Motor neuron (in vitro differentiated cells): ENCODE data around the gene CALML3. TPM values are rescaled to one million over a fixed set of nuclear protein-coding genes. Genes with fewer than 3 reads are reported as not detected.

ENCODE experiments used
- ATAC-seq, 8 experiments: fragments of 200-7000 bp; cut with Tn5 transposase; replicated peaks in 6 of 8; 2 replicates each; pipeline ENCODE4 v1.8.0; 2021; ENCODE audit warnings: mild to moderate bottlenecking in 8 of 8, moderate library complexity in 8 of 8
- H3K27ac ChIP-seq, 2 donors: fragments of 250-450 bp; sonication (Bioruptor Pico); 2 replicates each; pipeline ENCODE4 v1.9.0; 2021; ENCODE audit warnings: antibody characterized with exemption in 2 of 2, mild to moderate bottlenecking in 2 of 2, moderate library complexity in 1 of 2
- H3K4me1 ChIP-seq, 2 donors: fragments of 250-450 bp; sonication (Bioruptor Pico); replicated peaks in 1 of 2; 2 replicates each; pipeline ENCODE4 v1.6.1; 2021; ENCODE audit warnings: antibody characterized with exemption in 2 of 2, mild to moderate bottlenecking in 2 of 2, moderate library complexity in 1 of 2
- H3K4me3 ChIP-seq, 5 donors: fragments of 250-450 bp; sonication (Bioruptor Pico); 2 replicates each; pipeline ENCODE4 v1.9.0; 2021; ENCODE audit warnings: antibody characterized with exemption in 5 of 5, mild to moderate bottlenecking in 5 of 5, moderate library complexity in 4 of 5
- whole genome bisulfite sequencing, 10 experiments: fragments of 450-650 bp; shearing (Covaris generic); methylation state at CpG; one replicate each; pipeline ENCODE4 v1.0.0; 2022; 5-methylcytosine and 5-hydroxymethylcytosine counted together
- in situ Hi-C, 9 experiments: fragments of 400-800 bp; cut with MboI; loops; one replicate each; pipeline ENCODE4 v1.15.0; 2021; ENCODE audit warnings: low sequenced_read_pairs in 9 of 9, low pct_unique_long_range_greater_than_20kb in 2 of 9; ENCODE audit not compliant: unreplicated experiment in 9 of 9
- total RNA-seq, 8 experiments: library from RNA; unstranded; fragments of 300-600 nt; gene quantifications; 2 replicates each; pipeline versions ENCODE4 v1.2.3 to v1.2.4, GENCODE V29; 2022

The CALML3 gene
- total RNA-seq, 8 experiments from 2014 or later, result 0.05 to 1.00 (median 0.18) TPM; not detected in 1

GRCh38 chr10:5561704-5562645 is 37.2 kb downstream of the CALML3 start:
- in situ Hi-C loops, result no loop called here
- no peak overlapping the region for H3K27ac ChIP-seq
- H3K4me1 ChIP-seq, result peaks cover 2 to 12% of the 10 kb centered on the region in 2 donors
- 80 to 100% (median 92%) methylated on average over 1 to 3 of the region's 13 CpGs; no CpG with 5 or more reads in 6 of the 10 experiments for WGBS, 10 experiments
- no peak for ATAC-seq
- no peak overlapping the region for H3K4me3 ChIP-seq

DNA sequence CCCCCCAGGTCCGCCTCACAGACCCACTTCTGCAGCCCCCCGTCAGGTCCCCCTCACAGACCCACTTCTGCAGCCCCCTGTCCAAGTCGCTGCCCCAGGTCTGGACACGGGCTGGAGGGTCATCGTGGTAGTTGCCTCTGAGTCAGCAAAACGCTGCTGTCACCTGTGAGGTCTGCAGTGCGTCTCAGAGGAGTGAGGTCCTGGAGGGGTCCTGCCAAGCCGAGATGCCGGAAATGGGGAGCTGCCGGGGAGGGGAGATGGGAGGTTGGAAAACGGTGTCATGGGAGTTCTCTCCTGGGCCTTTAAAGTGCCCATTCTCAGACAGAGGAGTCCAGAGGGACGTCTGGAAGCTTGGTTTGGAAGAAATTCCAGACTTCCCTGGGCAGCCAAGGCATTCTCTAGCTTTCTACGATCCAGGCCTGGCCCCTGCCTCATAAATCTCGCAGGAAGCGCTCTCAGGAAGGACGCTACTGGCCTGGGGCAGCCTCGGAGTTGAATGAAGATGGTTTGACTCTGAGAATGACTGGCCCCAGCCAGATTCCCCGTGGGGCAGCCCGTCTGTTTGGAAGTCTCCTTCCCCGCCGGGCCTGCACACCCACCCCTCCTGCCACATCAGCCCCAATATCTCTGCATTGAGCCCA is 38.7 kb downstream of the CALML3 start:
- peak in 5 of 8 experiments; percentile 49 to 79 (median 60) for ATAC-seq
- in situ Hi-C loops, result no loop called here
- Histone ChIP-seq H3K4me3 (no peak overlapping the region), H3K4me1 (peaks cover 2 to 12% of the 10 kb centered on the region in 2 donors), H3K27ac (no peak overlapping the region)
- WGBS, 10 experiments, result 0 to 80% (median 76%) methylated on average over 1 to 7 of the region's 21 CpGs; no CpG with 5 or more reads in 6 of the 10 experiments

GRCh38 chr10:5563991-5564536 is 39.3 kb downstream of the CALML3 start:
- WGBS, 10 experiments, result 0 to 93% (median 73%) methylated on average over 2 to 10 of the region's 18 CpGs; no CpG with 5 or more reads in 5 of the 10 experiments
- ATAC-seq, result peak in 6 of 8 experiments; percentile 4 to 89 (median 39)

DNA sequence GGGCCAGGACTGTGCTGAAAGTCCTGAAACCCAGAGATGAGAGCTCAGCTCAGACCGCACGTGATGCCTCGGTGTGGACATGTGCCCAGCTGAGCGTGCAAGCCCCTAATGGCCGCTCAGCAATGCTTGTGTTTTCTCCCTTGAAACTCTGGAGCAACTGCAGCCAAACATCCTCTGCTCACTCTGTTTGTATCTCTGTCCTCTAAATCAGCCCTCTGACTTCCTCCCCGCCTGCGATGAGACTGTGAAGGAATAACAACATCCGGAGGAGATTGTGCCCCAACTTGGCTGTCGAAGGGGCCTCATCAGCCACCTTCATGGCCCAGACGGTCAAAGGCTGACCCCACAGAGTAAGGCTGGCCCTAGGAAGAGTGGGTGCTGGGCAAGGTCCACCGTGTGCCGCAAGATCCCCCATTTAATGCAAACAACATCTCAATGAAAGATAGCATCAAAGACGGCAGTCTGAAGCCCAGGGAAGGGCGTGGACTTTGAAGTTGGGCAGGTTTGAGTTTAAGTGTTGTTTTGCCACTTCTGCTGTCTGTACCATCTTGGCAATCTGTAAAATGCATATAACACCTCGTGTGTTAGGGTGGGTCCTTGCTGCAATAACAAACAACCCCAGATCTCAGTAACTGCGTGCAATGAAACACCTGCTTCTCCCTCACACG is 39.9 kb downstream of the CALML3 start:
- Histone ChIP-seq H3K27ac (no peak overlapping the region), H3K4me1 (peaks cover 2 to 12% of the 10 kb centered on the region in 2 donors), H3K4me3 (no peak overlapping the region)
- 0 to 96% (median 92%) methylated on average over 1 to 14 of the region's 17 CpGs; no CpG with 5 or more reads in 3 of the 10 experiments for WGBS, 10 experiments
- ATAC-seq, result no peak
- in situ Hi-C loops, result no loop called here

More at GRCh38 chr10:5563991-5564536, 39.3 kb downstream of the CALML3 start:
- in situ Hi-C loops, result no loop called here
- Histone ChIP-seq H3K27ac (no peak overlapping the region), H3K4me3 (no peak overlapping the region), H3K4me1 (peaks cover 2 to 12% of the 10 kb centered on the region in 2 donors)

- peaks cover 0 to 12% of the 10 kb centered on the region in 2 donors for H3K4me1 ChIP-seq
- 33 to 100% (median 93%) methylated on average over 1 to 5 of the region's 8 CpGs; no CpG with 5 or more reads in 1 of the 10 experiments for WGBS, 10 experiments
- H3K27ac ChIP-seq, result no peak overlapping the region
- no peak overlapping the region for H3K4me3 ChIP-seq
- no peak for ATAC-seq
- in situ Hi-C loops, result no loop called here
These were observed 40.4 kb downstream of the CALML3 start for GRCh38 chr10:5565205-5565545.

DNA sequence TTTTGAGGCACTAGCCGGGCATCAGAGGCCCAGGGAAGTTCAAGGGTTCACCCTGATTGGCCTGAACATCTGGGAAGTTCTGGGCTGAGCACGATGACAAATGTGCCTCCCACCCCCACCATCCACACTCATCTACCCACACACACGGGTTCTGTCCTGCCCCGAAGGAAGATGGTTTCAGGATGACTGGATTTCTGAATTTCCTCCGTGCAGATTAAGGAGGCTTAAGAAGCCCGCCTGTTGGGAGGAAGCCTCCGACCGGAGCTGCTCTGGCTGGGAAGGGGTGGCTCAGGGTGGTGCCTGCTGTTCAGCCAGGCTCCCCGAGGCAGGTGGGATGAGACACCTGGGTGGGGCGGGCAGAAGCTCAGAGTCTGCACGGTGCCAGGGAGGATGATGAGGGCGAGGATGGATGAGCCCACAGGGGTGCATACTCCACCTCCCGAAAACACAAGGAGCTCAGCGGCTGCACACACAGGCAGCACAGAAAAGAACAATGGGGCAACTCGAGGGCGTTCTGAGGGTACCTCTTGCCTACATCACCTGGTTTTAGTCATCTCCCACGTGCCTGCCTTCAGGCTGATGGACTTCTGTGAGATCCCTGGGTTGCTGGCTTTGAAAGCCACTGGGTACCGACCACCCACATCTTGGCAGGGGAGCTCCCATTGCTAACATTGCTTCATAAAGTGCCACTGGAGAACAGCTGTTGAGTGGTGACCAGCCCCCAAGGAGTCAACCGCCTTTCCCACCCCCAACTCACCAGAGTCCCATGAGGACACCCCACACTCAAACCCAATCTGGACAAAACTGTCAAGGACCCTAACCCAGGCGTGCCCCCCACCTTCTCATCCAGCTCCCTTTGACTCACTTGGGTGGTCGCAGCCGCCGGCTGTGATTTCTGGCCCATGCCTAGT is 41.2 kb downstream of the CALML3 start:
- WGBS, 10 experiments, result 33 to 100% (median 58%) methylated on average over 1 to 12 of the region's 23 CpGs; no CpG with 5 or more reads in 3 of the 10 experiments
- in situ Hi-C loops, result no loop called here
- ATAC-seq, result peak in 3 of 8 experiments; percentile 74 to 90 (median 74)
- Histone ChIP-seq H3K4me3 (no peak overlapping the region), H3K27ac (no peak overlapping the region), H3K4me1 (peaks cover 0 to 12% of the 10 kb centered on the region in 2 donors)

- H3K27ac ChIP-seq, result no peak overlapping the region
- in situ Hi-C loops, result no loop called here
- WGBS, 10 experiments, result 42 to 100% (median 67%) methylated on average over 1 to 3 of the region's 3 CpGs; no CpG with 5 or more reads in 2 of the 10 experiments
These were observed 41.9 kb downstream of the CALML3 start for GRCh38 chr10:5566614-5567013.

GRCh38 chr10:5567477-5567876 is 42.7 kb downstream of the CALML3 start:
- H3K4me3 ChIP-seq, result no peak overlapping the region
- no peak for ATAC-seq
- 78 to 100% (median 100%) methylated on average over 1 to 2 of the region's 2 CpGs; no CpG with 5 or more reads in 2 of the 10 experiments for WGBS, 10 experiments
- H3K4me1 ChIP-seq, result peaks cover 0 to 10% of the 10 kb centered on the region in 2 donors
- in situ Hi-C loops, result no loop called here
- H3K27ac ChIP-seq, result no peak overlapping the region

More at GRCh38 chr10:5566614-5567013, 41.9 kb downstream of the CALML3 start:
- peaks cover 0 to 12% of the 10 kb centered on the region in 2 donors for H3K4me1 ChIP-seq
- peak in 3 of 8 experiments; percentile 29 to 81 (median 45) for ATAC-seq
- no peak overlapping the region for H3K4me3 ChIP-seq

- in situ Hi-C loops, result no loop called here
- no peaks in the 10 kb centered on the region for H3K4me1 ChIP-seq
- no peak overlapping the region for H3K27ac ChIP-seq
- 67 to 93% (median 86%) methylated on average over 1 to 2 of the region's 2 CpGs; no CpG with 5 or more reads in 4 of the 10 experiments for WGBS, 10 experiments
- no peak overlapping the region for H3K4me3 ChIP-seq
- no peak for ATAC-seq
These were observed 44.2 kb downstream of the CALML3 start for GRCh38 chr10:5568984-5569383.

- Histone ChIP-seq H3K4me1 (peaks cover 0 to 6% of the 10 kb centered on the region in 2 donors), H3K4me3 (no peak overlapping the region), H3K27ac (no peak overlapping the region)
- in situ Hi-C loops, result no loop called here
- ATAC-seq, result no peak
- 17 to 93% (median 63%) methylated on average over 1 to 2 of the region's 2 CpGs; no CpG with 5 or more reads in 2 of the 10 experiments for WGBS, 10 experiments
These were observed 44.8 kb downstream of the CALML3 start for GRCh38 chr10:5569568-5569967.

- WGBS, 10 experiments, result 60 to 100% (median 77%) methylated on average over 1 to 13 of the region's 24 CpGs; no CpG with 5 or more reads in 3 of the 10 experiments
- Histone ChIP-seq H3K27ac (no peak overlapping the region), H3K4me1 (peaks cover 0 to 9% of the 10 kb centered on the region in 2 donors), H3K4me3 (no peak overlapping the region)
- ATAC-seq, result peak in 1 of 8 experiments; percentile 25
- in situ Hi-C loops, result no loop called here
These were observed 45.4 kb downstream of the CALML3 start for GRCh38 chr10:5570007-5570655.
